GM21619 (cell line): ENCODE data around the gene NLRC3.

Source experiments
- ATAC-seq: cut with Tn5 transposase; IDR thresholded peaks from one replicate; pipeline ENCODE4 v1.9.1; 2021; ENCODE audit not compliant: unreplicated experiment

Gene NLRC3

GRCh38 chr16:3580251-3580651, 3.0 kb upstream of the NLRC3 start:
- no peak for ATAC-seq

- ATAC-seq, result no peak
Observed at GRCh38 chr16:3579776-3580175, 2.6 kb upstream of the NLRC3 start.

- peak; percentile 58 for ATAC-seq
Observed at GRCh38 chr16:3578610-3579551, 1.7 kb upstream of the NLRC3 start.

GRCh38 chr16:3578121-3578520, 918 bp upstream of the NLRC3 start:
- ATAC-seq, result peak; percentile 8

- no peak for ATAC-seq
Observed at GRCh38 chr16:3576211-3576610, 992 bp downstream of the NLRC3 start.

- ATAC-seq, result no peak
Observed at GRCh38 chr16:3575491-3575890, 1.7 kb downstream of the NLRC3 start.

GRCh38 chr16:3574195-3574594, 3.0 kb downstream of the NLRC3 start:
- no peak for ATAC-seq

- ATAC-seq, result no peak
Observed at GRCh38 chr16:3573146-3573815, 3.9 kb downstream of the NLRC3 start.

- no peak for ATAC-seq
Observed at GRCh38 chr16:3570420-3571062, 6.7 kb downstream of the NLRC3 start.

- no peak for ATAC-seq
Observed at GRCh38 chr16:3569851-3570250, 7.4 kb downstream of the NLRC3 start.

- no peak for ATAC-seq
Observed at GRCh38 chr16:3566990-3567389, 10.2 kb downstream of the NLRC3 start.

GRCh38 chr16:3564889-3565141, 12.4 kb downstream of the NLRC3 start:
- ATAC-seq, result no peak

GRCh38 chr16:3564130-3564888, 12.9 kb downstream of the NLRC3 start:
- no peak for ATAC-seq

- ATAC-seq, result no peak
Observed at GRCh38 chr16:3562914-3563480, 14.2 kb downstream of the NLRC3 start.

GRCh38 chr16:3561626-3562025, 15.6 kb downstream of the NLRC3 start:
- no peak for ATAC-seq

GRCh38 chr16:3554351-3554928, 22.8 kb downstream of the NLRC3 start:
- no peak for ATAC-seq

GRCh38 chr16:3553138-3553923, 23.9 kb downstream of the NLRC3 start:
- ATAC-seq, result no peak

GRCh38 chr16:3550851-3551847, 26.1 kb downstream of the NLRC3 start:
- ATAC-seq, result no peak

- no peak for ATAC-seq
Observed at GRCh38 chr16:3549906-3550305, 27.3 kb downstream of the NLRC3 start.
